Stimulated activated CD4-positive, alpha-beta T cell treated with anti-CD3 and anti-CD28 coated beads, Interleukin-2, amount 100 ng/mL, for 48 hours (primary cell): ENCODE results near the gene ATRX.
"Not testable (repeated sequence)": the region's sequence is repeated elsewhere in the genome, so short reads cannot be mapped to it uniquely, and the experiment has no call there.

Experiments used
- DNase-seq, 2 donors: peaks; one replicate each; pipeline ENCODE4 v3.0.0-alpha.2; 2020

ATRX gene

DNA sequence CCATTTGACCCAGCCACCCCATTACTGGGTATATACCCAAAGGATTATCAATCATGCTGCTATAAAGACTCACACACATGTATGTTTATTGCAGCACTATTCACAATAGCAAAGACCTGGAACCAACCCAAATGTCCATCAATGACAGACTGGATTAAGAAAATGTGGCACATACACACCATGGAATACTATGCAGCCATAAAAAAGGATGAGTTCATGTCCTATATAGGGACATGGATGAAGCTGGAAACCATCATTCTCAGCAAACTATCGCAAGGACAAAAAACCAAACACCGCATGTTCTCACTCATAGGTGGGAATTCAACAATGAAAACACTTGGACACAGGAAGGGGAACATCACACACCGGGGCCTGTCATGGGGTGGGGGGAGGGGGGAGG is 59.9 kb downstream of the ATRX start:
- not testable (repeated sequence) for DNase-seq

DNA sequence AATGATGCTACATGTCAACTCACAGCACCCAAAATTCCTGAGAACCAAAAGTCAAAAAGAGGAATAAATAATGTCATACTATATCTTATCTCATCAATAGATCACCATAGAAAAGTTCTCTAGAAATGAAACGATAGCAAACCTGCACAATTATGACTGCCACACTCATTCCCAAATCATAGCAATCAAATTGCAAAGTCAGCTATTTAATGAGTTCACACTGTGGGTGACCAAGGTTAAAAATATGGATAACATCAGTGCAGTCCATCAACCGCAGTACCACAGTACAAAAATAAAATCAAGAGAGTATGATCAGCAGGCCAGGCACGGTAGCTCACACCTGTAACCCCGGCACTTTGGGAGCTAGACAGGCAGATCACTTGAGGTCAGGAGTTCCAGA is 62.3 kb downstream of the ATRX start:
- DNase-seq = no peak

DNA sequence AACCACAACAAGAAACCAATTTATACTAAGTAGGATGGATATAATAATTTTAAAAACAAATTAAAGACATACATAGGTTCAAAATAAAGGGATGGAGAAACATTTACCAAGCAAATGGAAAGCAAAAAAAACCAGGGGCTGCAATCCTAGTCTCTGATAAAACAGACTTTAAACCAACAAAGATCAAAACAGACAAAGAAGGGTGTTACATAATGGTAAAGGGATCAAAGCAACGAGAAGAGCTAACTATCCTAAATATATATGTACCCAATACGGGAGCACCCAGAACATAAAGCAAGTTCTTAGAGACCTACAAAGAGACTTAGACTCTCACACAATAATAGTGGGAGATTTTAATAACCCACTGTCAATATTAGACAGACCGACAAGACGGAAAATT is 66.6 kb downstream of the ATRX start:
- DNase-seq = no peak

DNA sequence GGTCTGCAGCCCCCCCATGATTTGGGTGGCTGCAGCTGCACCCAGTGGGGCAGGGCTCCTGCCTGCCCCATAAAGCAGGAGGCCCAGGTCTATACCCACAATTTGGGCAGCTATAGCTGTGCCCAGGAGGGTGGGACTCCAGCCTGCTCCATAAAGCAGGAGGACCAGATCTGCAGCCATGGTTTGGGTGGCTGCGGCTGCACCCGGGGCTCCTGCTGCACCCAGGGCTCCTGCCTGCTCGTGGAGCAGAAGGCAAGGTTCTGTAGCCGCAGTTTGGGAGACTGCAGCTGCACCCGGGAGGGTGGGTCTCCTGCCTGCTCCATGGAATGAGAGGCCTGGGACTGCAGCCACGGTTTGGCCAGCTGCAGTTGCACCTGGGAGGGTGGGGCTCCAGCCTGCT is 81.1 kb downstream of the ATRX start:
- no peak for DNase-seq

DNA sequence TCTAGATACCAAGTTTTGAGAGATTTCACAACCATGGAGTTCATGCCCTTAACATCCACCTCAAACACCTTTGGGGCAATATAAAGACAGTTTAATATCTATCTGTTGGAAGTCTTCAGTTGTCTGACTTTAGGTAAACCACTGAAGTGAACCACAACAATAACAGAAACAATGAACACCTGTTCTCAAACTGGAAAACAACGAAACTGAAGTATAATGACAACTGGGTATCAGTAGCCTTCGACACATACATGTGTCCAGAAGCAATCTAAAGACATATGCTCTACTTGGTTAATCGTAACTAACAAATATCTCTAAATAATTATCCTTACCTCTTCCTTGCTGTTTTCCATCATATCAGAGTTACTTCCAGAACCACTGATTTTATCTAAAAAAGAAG is 87.8 kb downstream of the ATRX start:
- DNase-seq = no peak

DNA sequence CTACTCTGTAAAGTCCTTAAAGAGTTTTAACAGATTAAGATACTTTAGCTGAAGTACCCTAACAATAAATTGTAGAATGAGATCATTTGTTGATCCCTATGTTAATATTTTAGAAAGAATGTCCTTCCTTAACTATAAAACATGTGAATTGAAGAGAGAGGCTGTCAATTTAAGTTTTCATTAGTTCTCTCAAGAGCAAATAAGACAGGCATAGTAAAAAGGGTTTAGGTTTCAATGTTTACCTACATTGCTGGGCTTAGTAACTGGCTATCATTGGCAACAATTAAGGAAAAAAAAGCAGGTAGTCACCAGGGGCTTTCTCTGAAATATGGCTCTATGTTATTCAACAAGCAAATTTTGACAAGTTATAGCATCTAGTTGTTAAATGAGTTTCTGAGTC is 91.5 kb downstream of the ATRX start:
- no peak for DNase-seq

DNA sequence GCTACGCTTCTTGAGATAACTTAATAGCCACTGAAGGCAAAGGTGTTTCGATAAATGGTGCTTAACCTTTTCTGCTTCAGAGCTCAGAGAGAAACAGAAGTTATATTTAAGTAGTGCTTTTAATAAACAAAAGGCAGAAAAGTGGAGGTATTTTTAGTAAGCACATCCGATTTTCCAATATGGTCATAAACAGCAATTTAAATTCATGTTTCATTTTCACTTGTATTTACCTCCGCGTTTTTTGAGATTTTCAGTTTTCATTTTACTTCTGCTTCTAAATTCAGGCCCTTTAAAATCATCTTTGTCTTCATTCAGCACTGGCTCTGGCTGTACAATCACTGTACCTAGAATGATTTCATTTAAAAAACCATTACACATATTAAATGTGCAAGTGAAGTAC is 92.4 kb downstream of the ATRX start:
- DNase-seq = no peak

DNA sequence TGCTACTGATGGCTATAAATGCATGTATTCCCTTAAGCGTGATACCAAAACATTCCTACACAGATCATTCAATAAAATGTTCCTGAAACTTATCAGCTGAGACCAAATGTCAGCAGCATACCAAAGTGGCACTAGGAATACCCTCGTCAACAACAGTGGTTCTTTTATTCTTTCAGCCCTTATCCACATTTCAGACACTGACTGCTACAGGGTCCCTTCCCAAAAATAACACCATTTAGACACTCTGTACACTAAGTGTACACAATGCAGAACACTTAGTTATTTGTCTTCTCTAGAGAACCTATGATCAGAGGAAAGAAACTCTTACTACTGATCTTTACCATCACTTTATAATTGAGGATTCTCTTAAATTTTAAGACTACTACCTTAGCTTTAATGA is 94.1 kb downstream of the ATRX start:
- DNase-seq = no peak

DNA sequence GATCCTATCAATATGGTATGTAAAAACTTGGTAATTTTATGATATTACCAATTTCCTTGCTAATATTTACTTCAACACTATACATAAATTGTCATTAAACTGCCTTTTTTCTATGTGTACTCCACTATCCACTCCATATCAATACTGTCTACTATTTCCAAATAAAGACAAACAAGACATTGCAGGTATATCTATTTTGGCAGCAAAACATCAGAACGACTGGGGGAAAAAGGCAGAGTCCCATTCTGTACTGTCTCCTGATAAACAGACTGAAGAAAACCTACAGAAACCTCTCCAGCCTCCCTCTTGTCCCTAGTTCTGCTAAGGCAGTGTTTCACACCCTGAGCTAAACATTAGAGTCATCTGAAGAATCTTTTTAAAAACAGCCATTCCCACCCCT is 96.6 kb downstream of the ATRX start:
- no peak for DNase-seq

DNA sequence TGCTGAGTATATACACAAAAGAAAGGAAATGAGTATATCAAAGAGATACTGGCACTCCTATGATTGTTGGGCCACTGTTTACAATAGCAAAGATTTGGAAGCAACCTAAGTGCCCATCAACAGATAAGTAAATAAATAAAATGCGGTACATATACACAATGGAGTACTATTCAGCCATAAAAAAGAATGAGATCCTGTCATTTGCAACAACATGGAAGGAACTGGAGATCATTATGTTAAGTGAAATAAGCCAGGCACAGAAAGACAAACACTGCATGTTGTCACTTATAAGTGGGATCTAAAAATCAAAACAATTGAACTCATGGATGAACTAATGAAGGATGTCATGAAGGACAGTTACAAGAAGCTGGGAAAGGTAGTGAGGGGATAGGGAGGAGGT is 100.3 kb downstream of the ATRX start:
- DNase-seq = not testable (repeated sequence)

DNA sequence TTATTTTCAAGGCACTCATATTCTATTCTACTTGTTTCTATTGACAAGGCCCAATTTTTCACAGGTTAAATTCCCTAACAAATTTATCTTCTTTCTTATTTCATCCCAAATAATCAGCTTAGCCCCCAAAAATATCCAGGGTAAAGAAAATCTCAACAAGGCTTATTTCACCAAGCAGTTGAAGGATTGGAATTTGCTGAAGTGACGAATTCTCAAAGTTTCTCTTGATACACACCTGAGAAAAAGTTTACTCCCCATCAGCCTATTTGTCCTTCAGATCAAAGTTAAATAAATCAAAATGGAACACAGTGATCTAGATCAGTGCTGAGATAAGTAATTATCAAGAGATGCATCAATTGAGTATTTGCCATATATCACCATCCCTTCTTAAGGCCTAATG is 106.9 kb downstream of the ATRX start:
- no peak for DNase-seq

DNA sequence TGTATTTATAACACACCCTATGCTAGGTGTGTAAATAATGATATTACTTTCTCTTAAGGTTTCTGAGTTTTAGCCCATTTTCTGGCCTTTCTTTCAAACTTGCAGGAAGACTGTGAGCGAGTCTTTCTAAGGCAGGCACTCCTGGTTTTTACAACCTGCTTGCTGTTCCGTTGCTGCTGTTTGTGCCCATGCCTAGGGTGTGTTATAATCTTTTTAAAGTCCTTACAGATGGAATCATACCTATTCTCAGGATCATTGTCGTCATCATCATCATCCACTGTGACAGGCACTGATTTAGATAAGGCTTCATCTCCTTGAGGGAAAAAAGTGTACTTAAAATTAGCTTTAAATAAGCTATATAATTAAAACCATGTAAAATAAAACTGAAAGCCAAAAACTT is 110.0 kb downstream of the ATRX start:
- DNase-seq = no peak

DNA sequence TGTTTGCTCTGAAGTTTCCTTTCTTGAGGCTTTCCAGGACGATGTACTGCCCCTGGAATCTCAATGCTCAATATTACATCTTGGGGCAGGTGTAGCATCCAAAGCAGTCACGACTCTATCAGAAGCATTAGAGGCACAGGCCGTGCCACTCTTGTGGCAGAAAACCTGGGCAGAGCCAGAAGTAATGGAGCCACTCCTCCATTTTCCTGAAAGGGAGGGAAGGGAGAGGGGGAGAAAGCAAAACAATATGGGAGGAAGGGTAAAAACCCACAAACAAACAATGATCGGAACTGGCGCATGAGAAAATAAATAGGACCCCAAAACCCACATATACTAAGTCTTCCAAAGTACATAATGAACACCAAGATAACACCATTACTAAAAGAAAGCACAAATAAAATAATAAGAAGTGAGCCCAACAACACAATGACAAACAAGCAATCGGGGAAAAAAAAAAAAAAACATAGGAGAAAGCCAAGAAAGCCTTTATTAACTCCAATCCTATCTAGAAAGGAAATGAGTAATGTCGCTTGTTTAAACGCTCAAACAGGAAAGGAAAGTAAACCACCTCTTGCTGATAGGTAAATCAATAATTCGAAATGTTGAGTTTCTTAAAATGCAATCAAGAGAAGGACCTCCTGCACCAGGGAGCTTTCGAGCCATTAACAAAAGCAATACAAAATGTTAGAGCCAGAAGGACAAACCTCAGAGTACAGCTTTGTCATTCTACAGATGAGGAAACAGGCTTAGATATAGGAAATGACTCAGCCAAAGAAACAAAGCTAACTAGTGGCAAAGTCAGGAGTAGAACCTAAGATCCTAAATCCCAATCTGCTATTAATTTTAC is 117.4 kb downstream of the ATRX start:
- no peak for DNase-seq

DNA sequence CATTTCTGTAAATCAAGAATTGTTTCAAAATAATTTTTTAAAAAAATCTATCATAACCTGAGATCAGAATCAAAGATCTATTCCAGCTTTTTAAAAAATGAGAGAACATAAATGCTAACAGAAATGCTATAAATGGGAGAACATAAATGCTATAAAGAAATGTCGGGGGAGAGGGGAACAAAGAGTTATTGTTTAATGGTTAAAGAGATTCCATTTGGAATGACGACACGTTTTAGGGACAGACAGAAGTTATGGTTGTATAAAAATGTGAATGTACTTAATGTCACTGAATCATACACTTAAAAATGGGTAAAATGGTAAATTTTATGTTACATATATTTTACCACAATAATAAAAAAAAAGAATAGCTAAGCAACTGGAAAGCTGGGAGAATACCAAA is 127.1 kb downstream of the ATRX start:
- DNase-seq = no peak

DNA sequence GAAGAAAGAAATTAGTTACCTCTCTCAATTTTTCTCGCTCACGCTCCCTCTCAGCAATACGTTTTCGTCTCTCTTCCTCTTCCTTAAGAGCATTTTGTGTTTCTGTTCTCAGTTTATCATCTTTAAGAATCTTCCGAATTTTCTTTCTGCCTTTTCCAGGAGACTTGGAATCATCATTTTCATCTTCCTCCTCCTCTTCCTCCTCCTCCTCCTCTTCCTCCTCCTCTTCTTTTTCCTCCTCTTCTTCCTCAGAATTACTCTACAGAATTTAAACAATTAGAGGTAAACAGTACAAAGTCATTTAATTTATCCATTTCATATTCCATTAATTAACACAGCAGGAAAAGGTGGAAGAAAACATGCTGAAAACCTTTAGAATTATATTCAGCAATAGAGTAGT is 133.9 kb downstream of the ATRX start:
- no peak for DNase-seq

DNA sequence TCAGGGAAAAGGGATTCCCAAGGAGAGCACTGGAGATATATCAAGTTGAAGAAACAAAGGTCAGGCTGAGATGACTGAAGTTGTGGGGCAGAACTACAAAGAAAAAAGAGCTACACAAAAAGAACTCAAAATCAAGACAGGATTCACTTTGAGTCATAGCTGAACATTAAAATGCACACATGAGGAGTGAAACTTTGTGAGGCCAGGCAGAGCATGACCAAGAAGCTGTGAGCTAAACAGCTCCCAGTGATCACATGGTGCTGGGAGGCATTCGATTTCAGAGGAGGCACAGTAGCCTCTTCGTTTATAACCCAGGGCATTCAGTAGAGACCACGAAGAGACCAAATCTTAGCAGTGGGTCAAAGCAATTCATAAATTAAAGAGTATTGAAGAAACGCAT is 145.3 kb downstream of the ATRX start:
- peak in 1 of 2 donors; percentile 0 for DNase-seq

DNA sequence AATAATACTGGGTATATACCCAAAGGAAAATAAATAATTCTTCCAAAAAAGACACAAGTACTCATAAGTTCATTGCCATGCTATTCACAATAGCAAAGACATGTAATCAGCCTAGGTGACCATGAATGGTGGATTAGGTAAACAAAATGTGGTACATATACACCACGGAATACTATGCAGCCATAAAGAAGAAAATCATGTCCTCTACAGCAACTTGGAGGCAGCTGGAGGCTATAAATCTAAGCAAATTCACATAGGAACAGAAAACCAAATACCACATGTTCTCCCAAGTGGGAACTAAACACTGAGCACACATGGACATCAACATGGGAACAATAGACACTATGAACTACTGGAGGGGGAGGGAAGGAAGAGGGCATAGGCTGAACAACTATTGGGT is 146.2 kb downstream of the ATRX start:
- DNase-seq = no peak

DNA sequence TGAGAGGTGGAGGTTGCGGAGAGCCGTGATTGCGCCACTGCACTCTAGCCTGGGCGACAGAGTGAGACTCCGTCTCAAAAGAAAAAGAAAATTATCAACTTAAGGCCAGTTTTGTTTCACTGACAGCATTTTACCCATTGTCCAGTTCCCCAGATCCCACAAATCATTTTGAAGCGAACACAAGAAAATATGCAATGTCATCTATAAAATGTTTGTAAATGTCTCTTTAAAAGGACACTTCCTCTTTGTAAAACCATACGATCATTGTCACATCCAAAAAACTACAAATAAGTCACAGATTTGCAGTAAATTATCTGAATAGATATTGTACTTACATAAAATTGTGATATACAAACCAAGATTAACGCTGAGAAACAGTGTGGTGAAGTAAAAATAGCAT is 147.6 kb downstream of the ATRX start:
- DNase-seq = no peak

DNA sequence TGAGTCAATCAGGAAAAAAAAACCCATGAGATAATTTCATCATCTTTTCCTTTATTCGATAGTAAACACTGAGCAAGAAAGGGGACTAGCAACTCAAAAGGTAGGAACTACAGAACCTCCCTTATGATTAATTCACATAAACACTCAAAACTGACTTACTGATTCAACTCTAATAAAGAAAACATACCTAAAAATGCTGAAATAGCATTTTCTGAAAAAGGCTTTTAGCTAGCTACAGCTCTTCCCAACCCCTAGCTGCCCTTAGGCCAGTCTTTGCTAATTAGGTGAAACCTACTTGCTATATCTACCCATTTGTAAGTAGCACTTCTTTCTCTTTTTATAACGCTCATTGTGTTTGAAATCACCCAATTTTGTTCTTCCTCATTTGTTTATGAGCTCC is 150.6 kb downstream of the ATRX start:
- no peak for DNase-seq

DNA sequence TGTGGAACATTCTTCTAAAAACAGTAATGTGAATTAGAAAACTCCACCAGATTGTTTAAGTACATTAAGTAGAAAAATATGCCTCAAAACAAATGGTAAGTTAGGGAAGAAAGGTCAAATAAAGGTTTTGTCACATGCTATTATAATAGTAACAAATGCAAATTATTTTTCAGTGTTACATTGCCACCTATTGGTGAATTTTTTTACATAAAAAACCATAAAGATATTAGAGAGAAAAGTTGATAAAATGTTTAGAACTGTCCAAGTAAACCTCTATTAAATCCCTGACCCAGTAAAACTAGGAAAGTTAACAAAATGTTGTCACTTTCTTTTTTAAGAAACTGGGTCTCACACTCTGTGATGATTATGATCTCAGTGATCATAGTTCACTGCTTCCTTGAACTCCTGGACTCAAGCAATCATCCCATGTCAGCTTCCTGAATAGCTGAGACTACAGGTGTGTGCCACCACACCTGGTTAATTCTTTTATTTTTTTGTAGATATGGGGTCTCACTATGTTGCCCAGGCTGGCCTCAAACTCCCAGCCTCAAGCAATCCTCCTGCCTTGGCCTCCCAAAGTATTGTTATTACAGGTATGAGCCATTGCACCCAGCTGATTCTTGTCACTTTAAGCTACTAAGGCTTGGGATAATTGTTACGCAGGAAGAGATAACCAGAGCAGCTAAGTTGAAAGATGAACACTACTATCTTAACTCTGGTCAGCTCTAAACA is 157.6 kb downstream of the ATRX start:
- no peak for DNase-seq

DNA sequence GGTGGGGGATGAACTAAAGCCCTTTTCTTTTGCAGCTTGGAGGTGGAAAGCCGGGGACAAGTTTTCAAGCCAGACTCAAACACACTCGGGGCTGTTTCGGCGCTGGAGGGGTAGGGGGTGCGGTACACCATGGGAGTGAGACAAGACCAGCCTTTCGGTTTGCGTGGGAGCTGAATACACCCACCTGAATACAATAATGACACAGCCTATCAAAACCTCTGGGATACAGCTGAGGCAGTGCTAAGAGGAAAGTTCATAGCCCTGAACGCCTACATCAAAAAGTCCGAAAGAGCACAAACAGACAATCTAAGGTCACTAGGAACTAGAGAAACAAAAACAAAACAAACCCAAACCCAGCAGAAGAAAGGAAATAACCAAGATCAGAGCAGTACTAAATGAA is 163.3 kb downstream of the ATRX start:
- DNase-seq = no peak

DNA sequence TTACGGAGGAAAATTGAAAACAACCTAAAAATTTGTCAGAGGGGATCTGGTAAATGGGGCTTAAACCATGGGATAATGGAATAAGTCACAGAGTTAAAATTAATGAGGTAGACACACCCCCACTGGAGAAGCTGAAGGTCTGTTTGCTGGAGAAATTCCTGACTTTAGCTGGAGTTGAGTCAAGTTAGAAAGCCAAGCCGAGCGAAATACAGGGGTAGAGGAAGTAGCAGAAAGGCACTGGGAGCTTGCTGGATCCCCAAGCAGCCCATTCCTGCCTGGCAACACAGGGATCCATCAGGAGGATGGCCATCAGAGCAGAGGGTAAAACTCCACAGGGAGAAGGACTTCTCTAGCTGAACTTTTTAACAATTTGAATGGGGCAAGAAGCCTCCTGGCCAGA is 163.8 kb downstream of the ATRX start:
- DNase-seq = no peak

DNA sequence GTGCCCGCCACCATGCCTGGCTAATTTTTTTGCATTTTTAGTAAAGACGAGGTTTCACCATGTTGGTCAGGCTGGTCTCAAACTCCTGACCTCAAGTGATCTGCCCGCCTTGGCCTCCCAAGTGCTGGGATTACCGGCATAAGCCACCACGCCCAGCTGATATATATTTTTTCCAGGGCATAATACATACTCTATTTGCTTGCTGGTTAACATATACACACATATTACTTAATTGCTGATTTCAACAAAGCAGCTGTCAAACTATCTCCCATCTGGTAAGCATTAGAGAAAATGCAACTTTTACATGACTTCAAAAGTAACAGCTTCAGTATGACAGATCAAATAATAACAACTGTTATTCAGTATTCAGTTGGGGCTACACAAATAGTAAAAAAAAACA is 164.6 kb downstream of the ATRX start:
- DNase-seq = not testable (repeated sequence)

DNA sequence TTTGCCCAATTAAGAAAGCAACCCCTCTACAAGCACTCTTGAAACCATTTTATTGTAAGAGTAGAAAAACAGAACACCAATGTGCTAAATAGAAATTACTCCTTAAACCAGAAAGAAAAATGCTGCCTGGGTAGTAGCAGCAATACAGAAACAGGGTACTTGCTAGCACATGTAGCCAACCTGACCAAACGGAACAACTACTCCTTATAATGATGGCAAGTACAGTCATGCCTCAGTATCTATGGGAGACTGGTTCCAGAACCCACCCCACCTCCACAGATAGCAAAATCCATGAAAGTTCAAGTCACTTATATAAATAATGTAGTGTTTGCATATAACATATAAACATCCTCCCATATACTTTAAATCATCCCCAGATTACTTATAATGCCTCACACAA is 168.8 kb downstream of the ATRX start:
- DNase-seq = no peak
